Lung (tissue), 12 donors: ENCODE results near the gene TPP2. TPM values are rescaled to one million over a fixed set of nuclear protein-coding genes. Genes with fewer than 3 reads are reported as not detected.

Experiments used
- ATAC-seq: fragments of 200-7000 bp; cut with Tn5 transposase; one replicate; pipeline ENCODE4 v1.9.1; 2020; ENCODE audit warnings: moderate number of reproducible peaks; ENCODE audit not compliant: insufficient read depth, low FRiP score
- DNase-seq, 3 donors: peaks; one replicate each; pipeline ENCODE4 v3.0.0-alpha.2; 2013 to 2017
- H3K27ac ChIP-seq, 2 donors: one replicate each; pipeline ENCODE4 v1.5.1; 2013; ENCODE audit warnings: mild to moderate bottlenecking in 2 of 2, moderate library complexity in 2 of 2, control low read depth in 1 of 2, inconsistent platforms in 1 of 2, low read depth in 1 of 2, low read length in 1 of 2
- H3K27me3 ChIP-seq, 3 donors: one replicate each; pipeline ENCODE4 v1.5.1; 2013; ENCODE audit warnings: low read length in 2 of 3; ENCODE audit not compliant: control insufficient read depth in 3 of 3, insufficient read depth in 3 of 3
- H3K36me3 ChIP-seq, 4 donors: one replicate each; pipeline ENCODE4 v1.5.1; 2013; ENCODE audit warnings: low read length in 4 of 4, mild to moderate bottlenecking in 1 of 4, moderate library complexity in 1 of 4; ENCODE audit not compliant: control insufficient read depth in 4 of 4, insufficient read depth in 4 of 4
- H3K4me1 ChIP-seq, 5 donors: one replicate each; pipeline ENCODE4 v1.5.1; 2013; ENCODE audit warnings: low read length in 5 of 5, mild to moderate bottlenecking in 2 of 5, moderate library complexity in 1 of 5; ENCODE audit not compliant: control insufficient read depth in 5 of 5, insufficient read depth in 5 of 5
- H3K4me3 ChIP-seq: one replicate; pipeline ENCODE4 v1.5.1; 2013; ENCODE audit warnings: mild to moderate bottlenecking, control low read depth, moderate library complexity
- H3K9ac ChIP-seq, 2 donors: one replicate each; pipeline ENCODE4 v1.5.1; 2013; ENCODE audit warnings: low read length in 2 of 2, control low read depth in 1 of 2; ENCODE audit not compliant: insufficient read depth in 1 of 2
- H3K9me3 ChIP-seq, 4 donors: one replicate each; pipeline ENCODE4 v1.5.1; 2013; ENCODE audit warnings: low read length in 3 of 4, mild to moderate bottlenecking in 1 of 4, moderate library complexity in 1 of 4; ENCODE audit not compliant: control insufficient read depth in 4 of 4, insufficient read depth in 3 of 4
- whole genome bisulfite sequencing, 2 donors: extraction: QIAGEN DNeasy Blood & Tissue Kit; methylation state at CpG; one replicate each; pipeline ENCODE4 v1.1.7; 2013; 5-methylcytosine and 5-hydroxymethylcytosine counted together
- polyA plus RNA-seq, 2 donors: library from polyadenylated mRNA; stranded (reverse); fragments of 200-250 nt; gene quantifications; one replicate each; pipeline ENCODE4 v1.2.1, GENCODE V29; 2013
- total RNA-seq, 2 donors: library from RNA; depleted of rRNA in 1 of 2; stranded (reverse); fragments of >200 nt in 1 of 2; gene quantifications; one replicate each; pipeline ENCODE4 v1.2.1, GENCODE V29; 2014 to 2021
- TF ChIP-seq, protein P1 (sequence below): IDR thresholded peaks from 2 replicates; pipeline ENCODE4 v1.5.1; 2012; ENCODE audit warnings: mild to moderate bottlenecking; ENCODE audit errors: control extremely low read depth, extremely low read depth
- donor health status: control.
- donor health status: control.
- donor health status: Bipolar disorder and iron deficiency.
- donor health status: healthy.
- donor health status: DM: yes; HTN: yes; CAD: no.

The TPP2 gene
- total and polyA plus RNA-seq, 4 donors: 19.9 to 78.8 (median 29.8) TPM

DNA sequence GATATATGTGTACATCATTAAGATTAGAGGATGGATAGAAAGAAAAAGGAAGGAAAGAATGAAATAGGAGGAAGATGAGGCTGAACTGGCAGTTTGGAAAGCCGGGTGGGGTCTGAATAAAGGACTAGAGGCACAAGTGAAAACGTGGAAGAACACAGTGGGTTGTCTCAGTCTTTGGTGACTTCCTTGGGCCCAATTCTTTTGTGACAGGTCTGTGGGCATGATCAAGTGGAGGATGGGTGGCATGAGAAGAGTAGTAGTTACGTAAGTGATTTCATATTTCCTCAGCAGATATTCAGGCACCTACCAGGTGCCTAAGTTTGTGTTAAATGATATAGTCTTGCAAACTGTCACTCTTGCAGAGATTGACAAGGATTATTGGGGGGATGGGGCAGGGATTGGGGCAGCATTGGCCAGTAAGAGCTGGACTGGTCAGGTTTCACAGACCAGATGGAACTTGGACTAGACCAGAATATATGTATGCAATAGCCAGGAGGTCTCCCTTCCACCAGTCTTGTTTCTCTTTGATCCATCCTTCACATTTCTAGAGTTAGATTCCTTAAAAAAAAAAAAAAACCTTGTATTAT, 2.7 kb downstream of the TPP2 start:
- DNase-seq (no peak), ATAC-seq (no peak)
- WGBS, 2 donors: 38 to 54% methylated on average over 3 of the region's 3 CpGs
- TF ChIP-seq, protein P1, sequence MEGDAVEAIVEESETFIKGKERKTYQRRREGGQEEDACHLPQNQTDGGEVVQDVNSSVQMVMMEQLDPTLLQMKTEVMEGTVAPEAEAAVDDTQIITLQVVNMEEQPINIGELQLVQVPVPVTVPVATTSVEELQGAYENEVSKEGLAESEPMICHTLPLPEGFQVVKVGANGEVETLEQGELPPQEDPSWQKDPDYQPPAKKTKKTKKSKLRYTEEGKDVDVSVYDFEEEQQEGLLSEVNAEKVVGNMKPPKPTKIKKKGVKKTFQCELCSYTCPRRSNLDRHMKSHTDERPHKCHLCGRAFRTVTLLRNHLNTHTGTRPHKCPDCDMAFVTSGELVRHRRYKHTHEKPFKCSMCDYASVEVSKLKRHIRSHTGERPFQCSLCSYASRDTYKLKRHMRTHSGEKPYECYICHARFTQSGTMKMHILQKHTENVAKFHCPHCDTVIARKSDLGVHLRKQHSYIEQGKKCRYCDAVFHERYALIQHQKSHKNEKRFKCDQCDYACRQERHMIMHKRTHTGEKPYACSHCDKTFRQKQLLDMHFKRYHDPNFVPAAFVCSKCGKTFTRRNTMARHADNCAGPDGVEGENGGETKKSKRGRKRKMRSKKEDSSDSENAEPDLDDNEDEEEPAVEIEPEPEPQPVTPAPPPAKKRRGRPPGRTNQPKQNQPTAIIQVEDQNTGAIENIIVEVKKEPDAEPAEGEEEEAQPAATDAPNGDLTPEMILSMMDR: no peak
- H3K9me3 ChIP-seq: no peaks in the 10 kb centered on the region
- H3K4me1 ChIP-seq: peaks cover 0 to 26% (median 14%) of the 10 kb centered on the region in 5 donors
- H3K4me3 ChIP-seq: no peak overlapping the region
- H3K9ac ChIP-seq: peak overlapping the region in 1 of 2 donors; percentile 28
- peaks cover 0 to 4% (median 2%) of the 10 kb centered on the region in 4 donors for H3K36me3 ChIP-seq
- H3K27me3 ChIP-seq: no peaks in the 10 kb centered on the region
- H3K27ac ChIP-seq: no peak overlapping the region

DNA sequence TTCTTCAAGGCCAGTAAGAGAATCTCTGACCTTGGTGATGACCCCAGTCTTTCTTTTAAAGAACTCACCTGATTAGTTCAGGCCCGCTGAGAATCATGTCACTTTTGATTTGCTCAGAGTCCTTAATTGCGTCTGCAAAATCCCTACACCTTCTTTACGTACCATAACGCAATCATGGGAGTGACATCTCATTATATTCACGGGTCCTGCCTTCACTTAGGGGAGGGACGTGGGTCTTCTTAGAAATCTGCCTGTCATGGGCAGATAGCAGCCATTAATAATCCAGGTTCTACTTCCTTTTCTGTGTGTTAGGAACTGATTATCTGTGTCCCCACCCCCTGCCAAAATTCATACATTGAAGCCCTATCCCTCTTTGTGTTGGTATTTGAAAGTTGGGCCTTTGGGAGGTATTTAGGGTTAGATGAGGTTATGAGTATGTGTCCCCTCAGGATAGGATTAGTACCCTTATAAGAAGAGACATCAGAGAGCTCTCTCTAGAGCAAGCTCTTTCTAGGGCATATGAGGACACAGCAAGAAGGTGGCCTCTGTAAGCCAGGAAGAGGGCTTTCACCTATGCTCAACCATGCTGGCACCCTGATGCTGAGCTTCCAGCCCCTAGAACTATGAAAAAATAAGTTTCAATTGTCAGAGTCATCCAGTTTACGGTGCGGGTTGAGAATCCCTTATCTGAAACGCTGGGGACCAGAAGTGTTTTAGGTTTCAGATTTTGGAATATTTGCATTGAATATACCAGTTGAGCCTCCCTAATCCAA, 9.9 kb downstream of the TPP2 start:
- H3K27ac ChIP-seq: no peak overlapping the region
- no peak overlapping the region for H3K4me3 ChIP-seq
- ATAC-seq (no peak), DNase-seq (no peak)
- no peaks in the 10 kb centered on the region for H3K27me3 ChIP-seq
- no peak overlapping the region for H3K9ac ChIP-seq
- TF ChIP-seq, protein P1: no peak
- WGBS, 2 donors: 89 to 92% methylated on average over 9 of the region's 9 CpGs
- H3K9me3 ChIP-seq: no peaks in the 10 kb centered on the region
- H3K36me3 ChIP-seq: peaks cover 18 to 35% (median 26%) of the 10 kb centered on the region in 4 donors
- H3K4me1 ChIP-seq: peaks cover 0 to 8% (median 0%) of the 10 kb centered on the region in 5 donors

DNA sequence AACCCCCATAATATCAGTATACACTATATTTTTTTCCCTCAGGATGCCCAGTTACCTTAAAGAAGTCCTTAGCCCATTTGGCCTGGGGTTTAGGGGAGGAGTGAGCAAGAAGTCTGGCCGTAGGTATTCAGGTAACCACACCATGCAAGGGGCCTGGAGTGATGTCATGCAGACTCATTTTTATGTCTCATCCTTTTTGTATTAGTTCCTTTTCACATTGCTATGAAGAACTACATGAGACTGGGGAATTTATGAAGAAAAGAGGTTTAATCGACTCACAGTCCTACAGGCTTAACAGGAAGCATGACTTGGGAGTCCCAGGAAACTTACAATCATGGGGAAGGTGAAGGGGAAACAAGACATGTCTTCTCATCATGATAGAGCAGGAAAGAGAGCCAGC, 12.2 kb downstream of the TPP2 start:
- Histone ChIP-seq H3K9ac (no peak overlapping the region), H3K4me3 (no peak overlapping the region), H3K27ac (no peak overlapping the region), H3K36me3 (peaks cover 18 to 36% (median 27%) of the 10 kb centered on the region in 4 donors), H3K9me3 (no peaks in the 10 kb centered on the region), H3K27me3 (no peaks in the 10 kb centered on the region), H3K4me1 (peaks cover 0 to 2% (median 0%) of the 10 kb centered on the region in 5 donors)
- 94 to 99% methylated on average over 2 of the region's 2 CpGs for WGBS, 2 donors
- no peak for DNase-seq
- TF ChIP-seq, protein P1: no peak
- ATAC-seq: no peak
